RWPE2 (cell line): ENCODE results near the gene MS4A6A.

Source experiments
- ATAC-seq: fragments of 200-7000 bp; cut with Tn5 transposase; 3 replicates; pipeline ENCODE4 v1.9.1; 2021; ENCODE audit warnings: low read depth
- DNase-seq: peaks from one replicate; pipeline ENCODE4 v3.0.0-alpha.2; 2020; ENCODE audit warnings: low spot score
- H3K27ac ChIP-seq: fragments of 450-650 bp; 2 replicates; pipeline ENCODE4 v1.5.1; 2017; ENCODE audit warnings: mild to moderate bottlenecking; ENCODE audit not compliant: poor library complexity, severe bottlenecking
- H3K27me3 ChIP-seq: fragments of 250-450 bp; sonication (Bioruptor Pico); 2 replicates; pipeline ENCODE4 v1.5.1; 2021; ENCODE audit warnings: mild to moderate bottlenecking, moderate library complexity; ENCODE audit not compliant: insufficient read depth, poor library complexity, severe bottlenecking
- H3K36me3 ChIP-seq: fragments of 250-450 bp; sonication (Bioruptor Pico); 2 replicates; pipeline ENCODE4 v1.5.1; 2020; ENCODE audit warnings: low read depth, mild to moderate bottlenecking, moderate library complexity
- H3K4me1 ChIP-seq: fragments of 250-450 bp; sonication (Bioruptor Pico); 2 replicates; pipeline ENCODE4 v1.5.1; 2021; ENCODE audit warnings: mild to moderate bottlenecking, moderate library complexity; ENCODE audit not compliant: insufficient read depth, poor library complexity, severe bottlenecking
- H3K4me3 ChIP-seq: fragments of 250-450 bp; sonication (Bioruptor Pico); 2 replicates; pipeline ENCODE4 v1.5.1; 2021; ENCODE audit warnings: mild to moderate bottlenecking, moderate library complexity; ENCODE audit not compliant: severe bottlenecking
- H3K9me3 ChIP-seq: fragments of 250-450 bp; sonication (Bioruptor Pico); 2 replicates; pipeline ENCODE4 v1.5.1; 2021; ENCODE audit warnings: mild to moderate bottlenecking, moderate library complexity; ENCODE audit not compliant: severe bottlenecking
- CTCF ChIP-seq: fragments of 450-650 bp; IDR thresholded peaks from one replicate; pipeline ENCODE4 v1.5.1; 2017; ENCODE audit warnings: mild to moderate bottlenecking, moderate library complexity; ENCODE audit not compliant: poor library complexity, severe bottlenecking

The MS4A6A gene

GRCh38 chr11:60214386-60214785 lies 31.5 kb upstream of the MS4A6A start:
- no peak for TF ChIP-seq CTCF
- Histone ChIP-seq H3K4me3 (no peak overlapping the region), H3K4me1 (no peaks in the 10 kb centered on the region), H3K9me3 (no peaks in the 10 kb centered on the region), H3K36me3 (no peaks in the 10 kb centered on the region), H3K27ac (no peak overlapping the region), H3K27me3 (no peaks in the 10 kb centered on the region)
- ATAC-seq (no peak), DNase-seq (no peak)

- no peaks in the 10 kb centered on the region for H3K27me3 ChIP-seq
- H3K27ac ChIP-seq = no peak overlapping the region
- no peak for TF ChIP-seq CTCF
- no peak for DNase-seq
- H3K4me3 ChIP-seq = no peak overlapping the region
- H3K36me3 ChIP-seq = no peaks in the 10 kb centered on the region
- H3K4me1 ChIP-seq = no peaks in the 10 kb centered on the region
- no peaks in the 10 kb centered on the region for H3K9me3 ChIP-seq
- ATAC-seq = no peak
These were observed 28.3 kb upstream of the MS4A6A start for GRCh38 chr11:60211206-60211605.

- Histone ChIP-seq H3K4me3 (no peak overlapping the region), H3K4me1 (no peaks in the 10 kb centered on the region), H3K27ac (no peak overlapping the region), H3K36me3 (no peaks in the 10 kb centered on the region), H3K9me3 (no peaks in the 10 kb centered on the region), H3K27me3 (no peaks in the 10 kb centered on the region)
- no peak for TF ChIP-seq CTCF
- DNase-seq (no peak), ATAC-seq (no peak)
These were observed 27.1 kb upstream of the MS4A6A start for GRCh38 chr11:60209977-60210376.

GRCh38 chr11:60208951-60209350 lies 26.1 kb upstream of the MS4A6A start:
- DNase-seq (no peak), ATAC-seq (no peak)
- Histone ChIP-seq H3K27ac (no peak overlapping the region), H3K27me3 (no peaks in the 10 kb centered on the region), H3K4me3 (no peak overlapping the region), H3K9me3 (no peaks in the 10 kb centered on the region), H3K4me1 (no peaks in the 10 kb centered on the region), H3K36me3 (no peaks in the 10 kb centered on the region)
- no peak for TF ChIP-seq CTCF

GRCh38 chr11:60208146-60208895 lies 25.4 kb upstream of the MS4A6A start:
- H3K36me3 ChIP-seq = no peaks in the 10 kb centered on the region
- no peak for ATAC-seq
- no peaks in the 10 kb centered on the region for H3K27me3 ChIP-seq
- H3K27ac ChIP-seq = no peak overlapping the region
- no peaks in the 10 kb centered on the region for H3K9me3 ChIP-seq
- H3K4me1 ChIP-seq = no peaks in the 10 kb centered on the region
- H3K4me3 ChIP-seq = no peak overlapping the region
- DNase-seq = no peak
- no peak for TF ChIP-seq CTCF
